ENCODE results near the gene C16orf96.

DNA sequence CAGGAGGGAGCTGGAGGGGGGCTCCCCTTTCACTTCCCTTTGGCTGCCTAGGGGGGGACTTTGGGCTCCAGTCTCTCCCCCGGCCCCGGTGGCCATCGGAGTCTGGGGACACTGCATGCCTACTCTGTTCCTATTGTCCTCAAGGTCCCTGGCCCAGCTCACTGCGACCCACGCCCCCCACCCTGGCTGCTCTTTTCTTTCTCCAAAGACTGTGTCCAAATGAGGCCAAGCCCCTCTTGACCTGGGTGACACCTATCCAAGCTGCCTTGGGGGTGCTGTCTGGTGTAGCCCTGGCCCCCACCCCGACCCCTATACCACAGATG lies 45.7 kb downstream of the C16orf96 start:
- no peak for TF ChIP-seq ZNF768 (tag by site-specific recombination; IDR thresholded peaks at IDR 0.05)
- no peak for TF ChIP-seq ZSCAN23 (tag by site-specific recombination; IDR thresholded peaks at IDR 0.05)
- TF ChIP-seq, protein P1, sequence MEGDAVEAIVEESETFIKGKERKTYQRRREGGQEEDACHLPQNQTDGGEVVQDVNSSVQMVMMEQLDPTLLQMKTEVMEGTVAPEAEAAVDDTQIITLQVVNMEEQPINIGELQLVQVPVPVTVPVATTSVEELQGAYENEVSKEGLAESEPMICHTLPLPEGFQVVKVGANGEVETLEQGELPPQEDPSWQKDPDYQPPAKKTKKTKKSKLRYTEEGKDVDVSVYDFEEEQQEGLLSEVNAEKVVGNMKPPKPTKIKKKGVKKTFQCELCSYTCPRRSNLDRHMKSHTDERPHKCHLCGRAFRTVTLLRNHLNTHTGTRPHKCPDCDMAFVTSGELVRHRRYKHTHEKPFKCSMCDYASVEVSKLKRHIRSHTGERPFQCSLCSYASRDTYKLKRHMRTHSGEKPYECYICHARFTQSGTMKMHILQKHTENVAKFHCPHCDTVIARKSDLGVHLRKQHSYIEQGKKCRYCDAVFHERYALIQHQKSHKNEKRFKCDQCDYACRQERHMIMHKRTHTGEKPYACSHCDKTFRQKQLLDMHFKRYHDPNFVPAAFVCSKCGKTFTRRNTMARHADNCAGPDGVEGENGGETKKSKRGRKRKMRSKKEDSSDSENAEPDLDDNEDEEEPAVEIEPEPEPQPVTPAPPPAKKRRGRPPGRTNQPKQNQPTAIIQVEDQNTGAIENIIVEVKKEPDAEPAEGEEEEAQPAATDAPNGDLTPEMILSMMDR (tag by site-specific recombination; IDR thresholded peaks at IDR 0.05), result no peak
- TF ChIP-seq, protein P2, sequence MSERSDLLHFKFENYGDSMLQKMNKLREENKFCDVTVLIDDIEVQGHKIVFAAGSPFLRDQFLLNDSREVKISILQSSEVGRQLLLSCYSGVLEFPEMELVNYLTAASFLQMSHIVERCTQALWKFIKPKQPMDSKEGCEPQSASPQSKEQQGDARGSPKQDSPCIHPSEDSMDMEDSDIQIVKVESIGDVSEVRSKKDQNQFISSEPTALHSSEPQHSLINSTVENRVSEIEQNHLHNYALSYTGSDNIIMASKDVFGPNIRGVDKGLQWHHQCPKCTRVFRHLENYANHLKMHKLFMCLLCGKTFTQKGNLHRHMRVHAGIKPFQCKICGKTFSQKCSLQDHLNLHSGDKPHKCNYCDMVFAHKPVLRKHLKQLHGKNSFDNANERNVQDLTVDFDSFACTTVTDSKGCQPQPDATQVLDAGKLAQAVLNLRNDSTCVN (tag by site-specific recombination; optimal IDR thresholded peaks at IDR 0.05), result no peak
- TF ChIP-seq ZNF530 (tag by site-specific recombination; IDR thresholded peaks at IDR 0.05; ENCODE audit: low read depth), result no peak
- no peak for TF ChIP-seq OSR2 (tag by site-specific recombination; IDR thresholded peaks at IDR 0.05)
- no peak for TF ChIP-seq ZNF324 (tag by site-specific recombination; IDR thresholded peaks at IDR 0.05)
- TF ChIP-seq, protein P3, sequence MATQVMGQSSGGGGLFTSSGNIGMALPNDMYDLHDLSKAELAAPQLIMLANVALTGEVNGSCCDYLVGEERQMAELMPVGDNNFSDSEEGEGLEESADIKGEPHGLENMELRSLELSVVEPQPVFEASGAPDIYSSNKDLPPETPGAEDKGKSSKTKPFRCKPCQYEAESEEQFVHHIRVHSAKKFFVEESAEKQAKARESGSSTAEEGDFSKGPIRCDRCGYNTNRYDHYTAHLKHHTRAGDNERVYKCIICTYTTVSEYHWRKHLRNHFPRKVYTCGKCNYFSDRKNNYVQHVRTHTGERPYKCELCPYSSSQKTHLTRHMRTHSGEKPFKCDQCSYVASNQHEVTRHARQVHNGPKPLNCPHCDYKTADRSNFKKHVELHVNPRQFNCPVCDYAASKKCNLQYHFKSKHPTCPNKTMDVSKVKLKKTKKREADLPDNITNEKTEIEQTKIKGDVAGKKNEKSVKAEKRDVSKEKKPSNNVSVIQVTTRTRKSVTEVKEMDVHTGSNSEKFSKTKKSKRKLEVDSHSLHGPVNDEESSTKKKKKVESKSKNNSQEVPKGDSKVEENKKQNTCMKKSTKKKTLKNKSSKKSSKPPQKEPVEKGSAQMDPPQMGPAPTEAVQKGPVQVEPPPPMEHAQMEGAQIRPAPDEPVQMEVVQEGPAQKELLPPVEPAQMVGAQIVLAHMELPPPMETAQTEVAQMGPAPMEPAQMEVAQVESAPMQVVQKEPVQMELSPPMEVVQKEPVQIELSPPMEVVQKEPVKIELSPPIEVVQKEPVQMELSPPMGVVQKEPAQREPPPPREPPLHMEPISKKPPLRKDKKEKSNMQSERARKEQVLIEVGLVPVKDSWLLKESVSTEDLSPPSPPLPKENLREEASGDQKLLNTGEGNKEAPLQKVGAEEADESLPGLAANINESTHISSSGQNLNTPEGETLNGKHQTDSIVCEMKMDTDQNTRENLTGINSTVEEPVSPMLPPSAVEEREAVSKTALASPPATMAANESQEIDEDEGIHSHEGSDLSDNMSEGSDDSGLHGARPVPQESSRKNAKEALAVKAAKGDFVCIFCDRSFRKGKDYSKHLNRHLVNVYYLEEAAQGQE (tag by site-specific recombination; IDR thresholded peaks at IDR 0.05), result no peak
- no peak for TF ChIP-seq ZNF654 (tag by site-specific recombination; IDR thresholded peaks at IDR 0.05; ENCODE audit: low read depth)
- TF ChIP-seq YY1 (tag by site-specific recombination; IDR thresholded peaks at IDR 0.05), result no peak
- TF ChIP-seq, protein P4, sequence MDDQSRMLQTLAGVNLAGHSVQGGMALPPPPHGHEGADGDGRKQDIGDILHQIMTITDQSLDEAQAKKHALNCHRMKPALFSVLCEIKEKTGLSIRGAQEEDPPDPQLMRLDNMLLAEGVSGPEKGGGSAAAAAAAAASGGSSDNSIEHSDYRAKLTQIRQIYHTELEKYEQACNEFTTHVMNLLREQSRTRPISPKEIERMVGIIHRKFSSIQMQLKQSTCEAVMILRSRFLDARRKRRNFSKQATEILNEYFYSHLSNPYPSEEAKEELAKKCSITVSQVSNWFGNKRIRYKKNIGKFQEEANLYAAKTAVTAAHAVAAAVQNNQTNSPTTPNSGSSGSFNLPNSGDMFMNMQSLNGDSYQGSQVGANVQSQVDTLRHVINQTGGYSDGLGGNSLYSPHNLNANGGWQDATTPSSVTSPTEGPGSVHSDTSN (CRISPR knock-in tag; IDR thresholded peaks at IDR 0.05), result no peak
- no peak for TF ChIP-seq ZNF549 (tag by site-specific recombination; IDR thresholded peaks at IDR 0.05)

All from HEK293 (cell line).